Measurements from ENCODE around the gene TXNRD2.
"Not testable (repeated sequence)": the region's sequence is repeated elsewhere in the genome, so short reads cannot be mapped to it uniquely, and the experiment has no call there.

DNA sequence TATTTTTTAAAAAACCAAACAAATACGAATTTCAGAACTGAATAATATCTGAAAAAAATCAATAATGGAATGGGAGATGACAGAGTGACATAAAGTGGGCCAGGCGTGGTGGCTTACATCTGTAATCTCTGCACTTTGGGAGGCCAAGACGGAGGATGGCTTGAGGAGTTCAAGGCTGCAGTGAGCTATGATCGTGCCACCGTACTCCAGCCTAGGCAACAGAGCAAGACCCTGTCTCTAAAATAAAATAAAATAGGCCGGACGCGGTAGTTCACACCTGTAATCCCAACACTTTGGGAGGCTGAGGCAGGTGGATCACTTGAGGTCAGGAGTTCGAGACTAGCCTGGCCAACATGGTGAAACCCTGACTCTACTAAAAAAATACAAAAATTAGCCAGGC, 108.3 kb downstream of the TXNRD2 start:
- TF ChIP-seq, protein P1, sequence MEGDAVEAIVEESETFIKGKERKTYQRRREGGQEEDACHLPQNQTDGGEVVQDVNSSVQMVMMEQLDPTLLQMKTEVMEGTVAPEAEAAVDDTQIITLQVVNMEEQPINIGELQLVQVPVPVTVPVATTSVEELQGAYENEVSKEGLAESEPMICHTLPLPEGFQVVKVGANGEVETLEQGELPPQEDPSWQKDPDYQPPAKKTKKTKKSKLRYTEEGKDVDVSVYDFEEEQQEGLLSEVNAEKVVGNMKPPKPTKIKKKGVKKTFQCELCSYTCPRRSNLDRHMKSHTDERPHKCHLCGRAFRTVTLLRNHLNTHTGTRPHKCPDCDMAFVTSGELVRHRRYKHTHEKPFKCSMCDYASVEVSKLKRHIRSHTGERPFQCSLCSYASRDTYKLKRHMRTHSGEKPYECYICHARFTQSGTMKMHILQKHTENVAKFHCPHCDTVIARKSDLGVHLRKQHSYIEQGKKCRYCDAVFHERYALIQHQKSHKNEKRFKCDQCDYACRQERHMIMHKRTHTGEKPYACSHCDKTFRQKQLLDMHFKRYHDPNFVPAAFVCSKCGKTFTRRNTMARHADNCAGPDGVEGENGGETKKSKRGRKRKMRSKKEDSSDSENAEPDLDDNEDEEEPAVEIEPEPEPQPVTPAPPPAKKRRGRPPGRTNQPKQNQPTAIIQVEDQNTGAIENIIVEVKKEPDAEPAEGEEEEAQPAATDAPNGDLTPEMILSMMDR (conservative IDR thresholded peaks at IDR 0.05; ENCODE audit: low read depth, low read length): not testable (repeated sequence)
- TF ChIP-seq SMC3 (IDR thresholded peaks at IDR 0.05; ENCODE audit: low read depth, low read length); POLR2A (IDR thresholded peaks at IDR 0.05; ENCODE audit: low read depth, low read length); RFX5 (IDR thresholded peaks at IDR 0.05; ENCODE audit: low read depth, low read length); MAFK (IDR thresholded peaks at IDR 0.05; ENCODE audit: low read depth, low read length); MXI1 (IDR thresholded peaks at IDR 0.05; ENCODE audit: borderline replicate concordance, low read depth, low read length); CHD1 (IDR thresholded peaks at IDR 0.05; ENCODE audit: low read depth, low read length); CEBPB (IDR thresholded peaks at IDR 0.05; ENCODE audit: low read depth, low read length): not testable (repeated sequence)

Measured in IMR-90 (cell line).